ENCODE results near the gene PIGR.

- TF ChIP-seq CTCF (conservative IDR thresholded peaks at IDR 0.05; ENCODE audit: low read depth, low read length) (no peak), EZH2 (IDR thresholded peaks at IDR 0.05; ENCODE audit: borderline replicate concordance, low read depth, low read length, poor library complexity, severe bottlenecking) (no peak)
These were observed 54.9 kb downstream of the PIGR start for GRCh38 chr1:206891412-206891811.

Measured in A673 (cell line).